CD14-positive monocyte (primary cell): ENCODE measurements around the gene AMPD3. TPM values are rescaled to one million over a fixed set of nuclear protein-coding genes. Genes with fewer than 3 reads are reported as not detected.
A peak's percentile ranks its signal among the peaks of the same experiment; 100 is the strongest.

Source experiments
- DNase-seq, 3 donors: peaks; one replicate each; pipeline ENCODE4 v3.0.0-alpha.2; 2011 to 2022
- H2AFZ ChIP-seq: 2 replicates; pipeline ENCODE4 v1.6.0; 2012; ENCODE audit warnings: mild to moderate bottlenecking, low read depth, low read length, inconsistent platforms; ENCODE audit not compliant: insufficient read depth, poor library complexity, severe bottlenecking
- H3K27ac ChIP-seq, 2 donors: 1 replicate in 1 of 2; 2 replicates in 1 of 2; pipeline ENCODE4 v1.5.1; 2012 to 2013; ENCODE audit warnings: low read length in 2 of 2, control low read depth in 1 of 2, inconsistent platforms in 1 of 2, low read depth in 1 of 2, mild to moderate bottlenecking in 1 of 2
- H3K27me3 ChIP-seq, 2 donors: one replicate each; pipeline versions ENCODE4 v1.6.0 to v1.6.1; 2011 to 2013; ENCODE audit warnings: low read length in 2 of 2; ENCODE audit not compliant: control insufficient read depth in 2 of 2, insufficient read depth in 2 of 2
- H3K36me3 ChIP-seq, 2 donors: replicated peaks in 1 of 2; 1 replicate in 1 of 2; 2 replicates in 1 of 2; pipeline versions ENCODE4 v1.5.1 to v1.6.1; 2012 to 2013; ENCODE audit warnings: low read length in 2 of 2, control low read depth in 1 of 2, inconsistent platforms in 1 of 2, mild to moderate bottlenecking in 1 of 2; ENCODE audit not compliant: insufficient read depth in 2 of 2, control insufficient read depth in 1 of 2
- H3K4me1 ChIP-seq, 2 donors: 1 replicate in 1 of 2; 2 replicates in 1 of 2; pipeline versions ENCODE4 v1.5.1 to v1.6.1; 2012 to 2013; ENCODE audit warnings: low read length in 2 of 2, control low read depth in 1 of 2, inconsistent platforms in 1 of 2, mild to moderate bottlenecking in 1 of 2, moderate library complexity in 1 of 2; ENCODE audit not compliant: insufficient read depth in 2 of 2, control insufficient read depth in 1 of 2
- H3K4me2 ChIP-seq: replicated peaks from 2 replicates; pipeline ENCODE3; 2012; ENCODE audit warnings: low read length, moderate library complexity, mild to moderate bottlenecking; ENCODE audit not compliant: poor library complexity, severe bottlenecking; ENCODE audit errors: extremely low read depth
- H3K4me3 ChIP-seq, 3 experiments: fragments of 200-600 bp in 1 of 3; sonication (generic) in 1 of 3; replicated peaks in 1 of 3; 1 replicate in 2 of 3; 2 replicates in 1 of 3; pipeline ENCODE4 v1.5.1; 2011 to 2013; ENCODE audit warnings: low read length in 3 of 3, mild to moderate bottlenecking in 3 of 3, control low read depth in 2 of 3, low read depth in 2 of 3, inconsistent platforms in 1 of 3, moderate library complexity in 1 of 3
- H3K79me2 ChIP-seq: 2 replicates; pipeline ENCODE4 v1.6.0; 2012; ENCODE audit warnings: mild to moderate bottlenecking, control low read depth, inconsistent platforms, low read length, moderate library complexity; ENCODE audit not compliant: insufficient read depth
- H3K9ac ChIP-seq: 2 replicates; pipeline ENCODE4 v1.6.0; 2017; ENCODE audit warnings: low read length, mild to moderate bottlenecking; ENCODE audit not compliant: insufficient read depth, poor library complexity, severe bottlenecking
- H3K9me3 ChIP-seq, 2 donors: replicated peaks in 1 of 2; 1 replicate in 1 of 2; 2 replicates in 1 of 2; pipeline versions ENCODE4 v1.5.1 to v1.6.1; 2012 to 2013; ENCODE audit warnings: low read length in 2 of 2, control low read depth in 1 of 2; ENCODE audit not compliant: control insufficient read depth in 1 of 2, insufficient read depth in 1 of 2
- H4K20me1 ChIP-seq: 2 replicates; pipeline ENCODE4 v1.6.0; 2012; ENCODE audit warnings: mild to moderate bottlenecking, low read length, control low read depth, moderate library complexity; ENCODE audit not compliant: insufficient read depth
- H3K27ac Mint-ChIP-seq, 7 donors: one replicate each; pipeline ENCODE4 v1.8.0; 2020; ENCODE audit warnings: mild to moderate bottlenecking in 7 of 7, mixed read lengths in 7 of 7, moderate library complexity in 6 of 7, inconsistent platforms in 2 of 7
- H3K27me3 Mint-ChIP-seq, 3 donors: one replicate each; pipeline ENCODE4 v1.8.0; 2021 to 2022; ENCODE audit warnings: low read depth in 3 of 3, mild to moderate bottlenecking in 3 of 3, mixed read lengths in 3 of 3, moderate library complexity in 3 of 3, inconsistent platforms in 1 of 3
- H3K36me3 Mint-ChIP-seq, 2 donors: one replicate each; pipeline ENCODE4 v1.8.0; 2020; ENCODE audit warnings: mixed read lengths in 2 of 2, inconsistent platforms in 1 of 2, mild to moderate bottlenecking in 1 of 2
- H3K4me1 Mint-ChIP-seq: one replicate; pipeline ENCODE4 v1.8.0; 2020; ENCODE audit warnings: mild to moderate bottlenecking, mixed read lengths
- H3K4me3 Mint-ChIP-seq, 2 donors: one replicate each; pipeline ENCODE4 v1.8.0; 2020; ENCODE audit warnings: mild to moderate bottlenecking in 2 of 2, mixed read lengths in 2 of 2, moderate library complexity in 1 of 2
- H3K9me3 Mint-ChIP-seq, 7 donors: one replicate each; pipeline ENCODE4 v1.8.0; 2020 to 2022; ENCODE audit warnings: mixed read lengths in 7 of 7, mild to moderate bottlenecking in 6 of 7, moderate library complexity in 6 of 7, inconsistent platforms in 2 of 7
- WGBS: methylation state at CpG from one replicate; pipeline ENCODE4 v1.1.5; 2013; ENCODE audit warnings: missing lambda C conversion rate; ENCODE audit not compliant: insufficient coverage; 5-methylcytosine and 5-hydroxymethylcytosine counted together
- intact Hi-C, 2 donors: fragments of 100-400 bp; cut with micrococcal nuclease; formaldehyde crosslinking; loops; one replicate each; pipeline versions ENCODE4 v1.15.0 to v1.15.1; 2023
- polyA minus RNA-seq: library from RNA; depleted of rRNA, polyadenylated mRNA; stranded (reverse); fragments of >200 nt; gene quantifications from 2 replicates; pipeline ENCODE4 v1.2.3, GENCODE V29; 2012
- polyA plus RNA-seq, 3 donors: library from polyadenylated mRNA; depleted of rRNA in 1 of 3; unstranded in 2 of 3; stranded (reverse) in 1 of 3; fragments of 300-500 nt in 2 of 3; fragments of >200 nt in 1 of 3; fragmentation: Illumina TruSeq in 2 of 3; gene quantifications; 1 replicate in 2 of 3; 2 replicates in 1 of 3; pipeline ENCODE4 v1.2.3, GENCODE V29; 2012 to 2021
- total RNA-seq, 12 experiments: library from RNA in 1 of 12; stranded (reverse) in 1 of 12; fragments of 120-200 nt in 1 of 12; gene quantifications; one replicate each; pipeline ENCODE4 v1.2.4 and lab custom pipeline; 2013 to 2026; ENCODE audit warnings: mixed read lengths in 6 of 12, inconsistent platforms in 1 of 12
- TF ChIP-seq, protein P1 (sequence below): fragments of 200-600 bp; IDR thresholded peaks from one replicate; pipeline ENCODE4 v1.8.0; 2022; ENCODE audit warnings: antibody characterized with exemption, mild to moderate bottlenecking

Gene AMPD3
- 25.7 TPM for total RNA-seq (2013)
- polyA plus RNA-seq: 10 to 100 TPM; 10.5 to 24.3 (median 14.3) TPM
- 17.2 and 38.7 TPM in 2 replicates for polyA minus RNA-seq
- 72.4 to 1,005 (median 121) reads per million in 11 experiments for total RNA-seq (lab: John Stamatoyannopoulos, UW)

DNA sequence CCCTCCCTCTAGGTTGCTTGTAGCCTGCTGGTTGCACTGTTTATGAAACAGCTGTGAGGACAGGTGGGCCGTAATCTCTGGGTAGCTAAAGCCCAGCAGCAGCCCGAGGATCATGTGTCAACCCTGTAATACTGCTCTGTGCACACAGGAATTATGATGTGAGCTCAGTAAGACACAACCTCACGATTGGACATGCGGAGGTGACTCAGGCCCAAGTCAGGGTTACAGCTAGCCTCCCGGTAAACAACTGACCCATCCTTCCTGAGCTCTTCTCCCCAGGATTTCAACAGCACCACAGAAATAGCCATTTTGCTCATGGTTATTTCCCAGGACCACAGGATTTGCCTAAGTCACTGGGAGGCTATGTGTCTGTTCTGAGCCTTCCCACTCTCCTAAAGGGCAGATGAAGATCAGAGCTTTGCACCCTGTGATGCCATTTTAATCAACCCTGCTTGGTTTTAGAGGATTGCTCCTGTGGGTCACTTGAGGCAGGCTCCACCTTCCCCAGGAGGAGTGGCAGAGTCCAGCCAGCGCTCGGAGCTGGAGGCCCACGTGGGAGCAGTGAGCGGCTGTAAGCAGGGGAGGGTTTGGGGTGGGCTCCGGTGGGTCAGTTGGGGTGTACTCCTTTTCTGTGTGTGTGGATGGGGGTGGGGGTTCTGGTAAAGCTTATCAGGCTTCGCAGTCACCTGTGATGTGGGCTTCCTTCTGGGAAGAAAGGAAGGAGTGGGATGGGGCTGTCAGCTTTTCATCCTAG lies at the start of gene AMPD3:
TSS of gene AMPD3 (plus strand) at position 387 of the 754 bp plus-strand sequence. CDS start 6,256 bp downstream, outside the sequence.
- peak within 1 kb of the TSS; percentile 63 to 78 (median 64) for H3K4me3 ChIP-seq
- H3K36me3 Mint-ChIP-seq: peaks cover 5 to 8% of the 10 kb centered on the region in 2 donors
- H3K79me2 ChIP-seq: peaks cover 95% of the 10 kb centered on the region
- intact Hi-C loops: loop anchor here (5.0 kb wide), 3 partner anchors 38 to 47 kb away; no protein-coding TSS in a partner anchor
- H3K4me3 Mint-ChIP-seq: peak within 1 kb of the TSS; percentile 91 to 97
- H3K9ac ChIP-seq: peak within 1 kb of the TSS; percentile 75
- H3K27ac ChIP-seq: peak within 1 kb of the TSS; percentile 75 to 97
- peak within 1 kb of the TSS; percentile 82 for H3K4me2 ChIP-seq
- H2AFZ ChIP-seq: peak within 1 kb of the TSS; percentile 67
- no peaks in the 10 kb centered on the region for H4K20me1 ChIP-seq
- H3K9me3 Mint-ChIP-seq: peaks cover 0 to 2% (median 0%) of the 10 kb centered on the region in 7 donors
- no peaks in the 10 kb centered on the region for H3K9me3 ChIP-seq
- WGBS: 52% methylated on average over 6 of the region's 11 CpGs
- TF ChIP-seq, protein P1, sequence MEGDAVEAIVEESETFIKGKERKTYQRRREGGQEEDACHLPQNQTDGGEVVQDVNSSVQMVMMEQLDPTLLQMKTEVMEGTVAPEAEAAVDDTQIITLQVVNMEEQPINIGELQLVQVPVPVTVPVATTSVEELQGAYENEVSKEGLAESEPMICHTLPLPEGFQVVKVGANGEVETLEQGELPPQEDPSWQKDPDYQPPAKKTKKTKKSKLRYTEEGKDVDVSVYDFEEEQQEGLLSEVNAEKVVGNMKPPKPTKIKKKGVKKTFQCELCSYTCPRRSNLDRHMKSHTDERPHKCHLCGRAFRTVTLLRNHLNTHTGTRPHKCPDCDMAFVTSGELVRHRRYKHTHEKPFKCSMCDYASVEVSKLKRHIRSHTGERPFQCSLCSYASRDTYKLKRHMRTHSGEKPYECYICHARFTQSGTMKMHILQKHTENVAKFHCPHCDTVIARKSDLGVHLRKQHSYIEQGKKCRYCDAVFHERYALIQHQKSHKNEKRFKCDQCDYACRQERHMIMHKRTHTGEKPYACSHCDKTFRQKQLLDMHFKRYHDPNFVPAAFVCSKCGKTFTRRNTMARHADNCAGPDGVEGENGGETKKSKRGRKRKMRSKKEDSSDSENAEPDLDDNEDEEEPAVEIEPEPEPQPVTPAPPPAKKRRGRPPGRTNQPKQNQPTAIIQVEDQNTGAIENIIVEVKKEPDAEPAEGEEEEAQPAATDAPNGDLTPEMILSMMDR: no peak
- peak; percentile 67 to 96 (median 85) for DNase-seq
- peak within 1 kb of the TSS; percentile 86 to 96 (median 89) for H3K27ac Mint-ChIP-seq
- H3K4me1 Mint-ChIP-seq: peaks cover 74% of the 10 kb centered on the region
- peaks cover 71 to 80% of the 10 kb centered on the region in 2 donors for H3K4me1 ChIP-seq
- H3K27me3 ChIP-seq: no peaks in the 10 kb centered on the region
- H3K36me3 ChIP-seq: no peaks in the 10 kb centered on the region
- peaks cover 0 to 2% (median 0%) of the 10 kb centered on the region in 3 donors for H3K27me3 Mint-ChIP-seq

DNA sequence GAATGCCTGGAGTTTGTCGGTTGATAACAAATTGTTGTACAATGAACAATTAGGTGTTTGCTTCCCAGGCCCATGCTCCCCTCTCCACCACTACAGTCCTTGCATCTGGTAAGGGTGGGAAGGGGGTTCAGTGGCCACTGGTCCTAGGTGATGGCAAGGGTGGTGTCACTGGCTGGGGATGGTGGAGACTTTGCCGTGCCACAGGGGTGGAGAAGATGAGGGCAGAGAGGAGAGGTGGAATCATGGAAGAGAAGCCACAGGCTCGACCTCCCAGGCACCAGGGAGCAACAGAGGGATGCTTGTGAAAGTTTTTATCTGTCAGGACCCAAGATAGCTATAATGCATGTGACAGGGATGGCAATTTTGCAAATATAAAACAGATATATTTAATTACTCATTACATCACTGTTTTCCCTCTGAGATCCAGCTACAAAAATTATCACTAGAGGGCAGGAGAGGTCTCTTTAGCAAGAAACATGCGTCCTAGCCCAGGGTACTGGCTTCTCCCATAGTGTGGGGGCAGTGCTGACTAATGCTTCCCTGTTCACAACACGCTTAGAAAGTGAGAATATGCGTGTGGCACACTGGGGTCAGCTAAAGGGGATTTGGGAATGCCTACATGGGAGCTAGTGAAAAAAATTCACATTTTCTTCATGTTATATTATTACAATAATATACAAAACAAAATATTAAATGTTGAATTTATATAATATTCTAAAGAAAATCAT lies 49.0 kb upstream of the AMPD3 start:
- DNase-seq: peak; percentile 63 to 87 (median 83)
- no peak overlapping the region for H2AFZ ChIP-seq

More for the DNA sequence above, 49.0 kb upstream of the AMPD3 start:
- Mint-ChIP-seq H3K9me3 (peaks cover 0 to 3% (median 0%) of the 10 kb centered on the region in 7 donors), H3K27me3 (peaks cover 0 to 5% (median 3%) of the 10 kb centered on the region in 3 donors), H3K27ac (peak overlapping the region in 1 of 7 donors; percentile 75), H3K4me3 (no peak overlapping the region), H3K36me3 (peaks cover 0 to 4% of the 10 kb centered on the region in 2 donors), H3K4me1 (peaks cover 47% of the 10 kb centered on the region)
- intact Hi-C loops: loop anchor here (5.0 to 10.0 kb wide), 2 partner anchors 269 to 331 kb away; no protein-coding TSS in a partner anchor
- 50% methylated on average over 2 of the region's 6 CpGs for WGBS
- Histone ChIP-seq H4K20me1 (no peaks in the 10 kb centered on the region), H3K27me3 (no peaks in the 10 kb centered on the region), H3K27ac (no peak overlapping the region), H3K4me3 (no peak overlapping the region), H3K9me3 (no peaks in the 10 kb centered on the region), H3K79me2 (no peaks in the 10 kb centered on the region), H3K36me3 (no peaks in the 10 kb centered on the region), H3K4me2 (no peak overlapping the region), H3K9ac (no peak overlapping the region), H3K4me1 (peaks cover 40 to 45% of the 10 kb centered on the region in 2 donors)
- TF ChIP-seq, protein P1: peak; percentile 84
